ENCODE data around the gene KRT80.

KRT80 gene

GRCh38 chr12:52228931-52229330, 37.1 kb upstream of the KRT80 start:
- DNase-seq (ENCODE audit: low spot score), result no peak

GRCh38 chr12:52228366-52228765, 36.6 kb upstream of the KRT80 start:
- no peak for DNase-seq (ENCODE audit: low spot score)

- DNase-seq (ENCODE audit: low spot score), result no peak
Observed at GRCh38 chr12:52227606-52228166, 35.9 kb upstream of the KRT80 start.

- DNase-seq (ENCODE audit: low spot score), result no peak
Observed at GRCh38 chr12:52226446-52226845, 34.6 kb upstream of the KRT80 start.

- DNase-seq (ENCODE audit: low spot score), result no peak
Observed at GRCh38 chr12:52225752-52226151, 33.9 kb upstream of the KRT80 start.

GRCh38 chr12:52224151-52224550, 32.3 kb upstream of the KRT80 start:
- DNase-seq (ENCODE audit: low spot score), result no peak

- DNase-seq (ENCODE audit: low spot score), result no peak
Observed at GRCh38 chr12:52223406-52224039, 31.7 kb upstream of the KRT80 start.

GRCh38 chr12:52222692-52223091, 30.9 kb upstream of the KRT80 start:
- DNase-seq (ENCODE audit: low spot score), result no peak

GRCh38 chr12:52221912-52222457, 30.2 kb upstream of the KRT80 start:
- peak; percentile 41 for DNase-seq (ENCODE audit: low spot score)

GRCh38 chr12:52221070-52221781, 29.4 kb upstream of the KRT80 start:
- no peak for DNase-seq (ENCODE audit: low spot score)

- DNase-seq (ENCODE audit: low spot score), result no peak
Observed at GRCh38 chr12:52220477-52220876, 28.7 kb upstream of the KRT80 start.

GRCh38 chr12:52218001-52218400, 26.2 kb upstream of the KRT80 start:
- no peak for DNase-seq (ENCODE audit: low spot score)

- no peak for DNase-seq (ENCODE audit: low spot score)
Observed at GRCh38 chr12:52217223-52217622, 25.4 kb upstream of the KRT80 start.

GRCh38 chr12:52216807-52217206, 25.0 kb upstream of the KRT80 start:
- no peak for DNase-seq (ENCODE audit: low spot score)

GRCh38 chr12:52216100-52216499, 24.3 kb upstream of the KRT80 start:
- DNase-seq (ENCODE audit: low spot score), result no peak

GRCh38 chr12:52215587-52216031, 23.8 kb upstream of the KRT80 start:
- no peak for DNase-seq (ENCODE audit: low spot score)

GRCh38 chr12:52214421-52214802, 22.6 kb upstream of the KRT80 start:
- DNase-seq (ENCODE audit: low spot score), result no peak

- DNase-seq (ENCODE audit: low spot score), result peak; percentile 90
Observed at GRCh38 chr12:52213564-52214420, 22.0 kb upstream of the KRT80 start.

GRCh38 chr12:52212701-52213563, 21.1 kb upstream of the KRT80 start:
- no peak for DNase-seq (ENCODE audit: low spot score)

GRCh38 chr12:52211716-52212585, 20.1 kb upstream of the KRT80 start:
- no peak for DNase-seq (ENCODE audit: low spot score)

Data from AG20443 (cell line).